Activated T-cell treated with anti-CD3 and anti-CD28 coated beads, Interleukin-2, amount 50 U/mL, for 4 hours (primary cell): ENCODE results near the gene SYCE1L. TPM values are rescaled to one million over a fixed set of nuclear protein-coding genes. Genes with fewer than 3 reads are reported as not detected.

Source experiments
- ATAC-seq, 2 donors: fragments of 200-7000 bp; cut with Tn5 transposase; one replicate each; pipeline ENCODE4 v1.10.0; 2021
- DNase-seq: peaks from one replicate; pipeline ENCODE4 v3.0.0-alpha.2; 2020
- H3K27me3 Mint-ChIP-seq: one replicate; pipeline ENCODE4 v1.8.0; 2021; ENCODE audit warnings: low read depth, mixed read lengths
- H3K36me3 Mint-ChIP-seq: one replicate; pipeline ENCODE4 v1.8.0; 2022; ENCODE audit warnings: mixed read lengths; ENCODE audit not compliant: insufficient read depth
- H3K4me1 Mint-ChIP-seq: one replicate; pipeline ENCODE4 v1.8.0; 2021; ENCODE audit warnings: low read depth, mixed read lengths
- H3K4me3 Mint-ChIP-seq: one replicate; pipeline ENCODE4 v1.8.0; 2021; ENCODE audit warnings: mild to moderate bottlenecking, moderate library complexity, mixed read lengths
- H3K9me3 Mint-ChIP-seq: one replicate; pipeline ENCODE4 v1.8.0; 2021; ENCODE audit warnings: mixed read lengths
- total RNA-seq, 3 donors: library from RNA; stranded (reverse); gene quantifications; one replicate each; pipeline ENCODE4 v1.2.1, GENCODE V29; 2021

The SYCE1L gene
- total RNA-seq, 3 donors from 2014 or later, result 1.2 to 1.6 (median 1.3) TPM

- Mint-ChIP-seq H3K27me3 (peaks cover 2% of the 10 kb centered on the region), H3K4me3 (peak within 1 kb of the TSS; percentile 98), H3K9me3 (no peaks in the 10 kb centered on the region), H3K36me3 (peaks cover 32% of the 10 kb centered on the region), H3K4me1 (peaks cover 37% of the 10 kb centered on the region)
- peak; percentile 95 to 97 for ATAC-seq
- peak; percentile 89 for DNase-seq
These were observed 8.5 kb upstream of the SYCE1L start, which contains the start of gene MON1B for GRCh38 chr16:77190478-77191258. Gene MON1B, plus strand, starts transcription at chr16:77191190. Its CDS starts 296 bp downstream, at chr16:77191486.

- Mint-ChIP-seq H3K9me3 (no peaks in the 10 kb centered on the region), H3K4me3 (peak overlapping the region; percentile 98), H3K27me3 (peaks cover 2% of the 10 kb centered on the region), H3K36me3 (peaks cover 35% of the 10 kb centered on the region), H3K4me1 (peaks cover 39% of the 10 kb centered on the region)
- ATAC-seq (peak; percentile 0 to 1), DNase-seq (peak; percentile 17)
These were observed 7.8 kb upstream of the SYCE1L start for GRCh38 chr16:77191259-77191969.

- ATAC-seq (no peak), DNase-seq (no peak)
- no peaks in the 10 kb centered on the region for H3K27me3 Mint-ChIP-seq
- no peaks in the 10 kb centered on the region for H3K9me3 Mint-ChIP-seq
- H3K4me1 Mint-ChIP-seq, result peaks cover 39% of the 10 kb centered on the region
- no peak overlapping the region for H3K4me3 Mint-ChIP-seq
- peaks cover 46% of the 10 kb centered on the region for H3K36me3 Mint-ChIP-seq
These were observed 5.8 kb upstream of the SYCE1L start for GRCh38 chr16:77193377-77193776.

- DNase-seq (no peak), ATAC-seq (no peak)
- Mint-ChIP-seq H3K4me1 (peaks cover 33% of the 10 kb centered on the region), H3K27me3 (no peaks in the 10 kb centered on the region), H3K4me3 (peak overlapping the region; percentile 17), H3K9me3 (no peaks in the 10 kb centered on the region), H3K36me3 (peaks cover 53% of the 10 kb centered on the region)
These were observed 4.6 kb upstream of the SYCE1L start for GRCh38 chr16:77194295-77195231.

GRCh38 chr16:77195411-77195810, 3.8 kb upstream of the SYCE1L start:
- H3K4me1 Mint-ChIP-seq, result peaks cover 32% of the 10 kb centered on the region
- ATAC-seq (no peak), DNase-seq (no peak)
- no peak overlapping the region for H3K4me3 Mint-ChIP-seq
- H3K9me3 Mint-ChIP-seq, result no peaks in the 10 kb centered on the region
- peaks cover 53% of the 10 kb centered on the region for H3K36me3 Mint-ChIP-seq
- no peaks in the 10 kb centered on the region for H3K27me3 Mint-ChIP-seq

GRCh38 chr16:77197747-77198146, 1.5 kb upstream of the SYCE1L start:
- Mint-ChIP-seq H3K4me1 (peaks cover 15% of the 10 kb centered on the region), H3K4me3 (no peak overlapping the region), H3K36me3 (peaks cover 46% of the 10 kb centered on the region), H3K9me3 (no peaks in the 10 kb centered on the region), H3K27me3 (no peaks in the 10 kb centered on the region)
- no peak for ATAC-seq
- DNase-seq, result no peak

GRCh38 chr16:77206533-77206932, 7.3 kb downstream of the SYCE1L start:
- Mint-ChIP-seq H3K36me3 (peaks cover 3% of the 10 kb centered on the region), H3K4me1 (peaks cover 2% of the 10 kb centered on the region), H3K9me3 (no peaks in the 10 kb centered on the region), H3K27me3 (no peaks in the 10 kb centered on the region), H3K4me3 (no peak overlapping the region)
- DNase-seq (no peak), ATAC-seq (no peak)

GRCh38 chr16:77207030-77207429, 7.8 kb downstream of the SYCE1L start:
- no peak for ATAC-seq
- Mint-ChIP-seq H3K36me3 (peaks cover 1% of the 10 kb centered on the region), H3K27me3 (no peaks in the 10 kb centered on the region), H3K9me3 (no peaks in the 10 kb centered on the region), H3K4me3 (no peak overlapping the region), H3K4me1 (peaks cover 6% of the 10 kb centered on the region)
- no peak for DNase-seq

GRCh38 chr16:77208382-77208781, 9.2 kb downstream of the SYCE1L start:
- no peak for ATAC-seq
- peaks cover 8% of the 10 kb centered on the region for H3K4me1 Mint-ChIP-seq
- H3K4me3 Mint-ChIP-seq, result no peak overlapping the region
- no peak for DNase-seq
- no peaks in the 10 kb centered on the region for H3K36me3 Mint-ChIP-seq
- H3K27me3 Mint-ChIP-seq, result no peaks in the 10 kb centered on the region
- H3K9me3 Mint-ChIP-seq, result no peaks in the 10 kb centered on the region

- Mint-ChIP-seq H3K4me3 (peak overlapping the region; percentile 79), H3K4me1 (peaks cover 13% of the 10 kb centered on the region), H3K36me3 (no peaks in the 10 kb centered on the region), H3K27me3 (no peaks in the 10 kb centered on the region), H3K9me3 (no peaks in the 10 kb centered on the region)
- ATAC-seq, result peak; percentile 81 to 84
- peak; percentile 72 for DNase-seq
These were observed 12.9 kb downstream of the SYCE1L start for GRCh38 chr16:77211880-77212740.

- peak; percentile 70 for DNase-seq
- H3K9me3 Mint-ChIP-seq, result no peaks in the 10 kb centered on the region
- no peaks in the 10 kb centered on the region for H3K36me3 Mint-ChIP-seq
- peaks cover 13% of the 10 kb centered on the region for H3K4me1 Mint-ChIP-seq
- no peaks in the 10 kb centered on the region for H3K27me3 Mint-ChIP-seq
- ATAC-seq, result peak; percentile 80 to 86
- H3K4me3 Mint-ChIP-seq, result peak overlapping the region; percentile 79
These were observed 13.7 kb downstream of the SYCE1L start for GRCh38 chr16:77212741-77213541.

- Mint-ChIP-seq H3K4me1 (peaks cover 13% of the 10 kb centered on the region), H3K9me3 (no peaks in the 10 kb centered on the region), H3K36me3 (no peaks in the 10 kb centered on the region), H3K4me3 (peak overlapping the region; percentile 79), H3K27me3 (no peaks in the 10 kb centered on the region)
- DNase-seq (no peak), ATAC-seq (no peak)
These were observed 14.4 kb downstream of the SYCE1L start for GRCh38 chr16:77213542-77214106.
